IMR-90 (cell line): ENCODE measurements around the gene MTUS2. TPM values are rescaled to one million over a fixed set of nuclear protein-coding genes. Genes with fewer than 3 reads are reported as not detected.
A peak's percentile ranks its signal among the peaks of the same experiment; 100 is the strongest.

Source experiments
- ATAC-seq: fragments of 200-7000 bp; cut with Tn5 transposase; 2 replicates; pipeline ENCODE4 v1.9.1; 2020; ENCODE audit warnings: low read depth, mild to moderate bottlenecking, moderate library complexity
- BruUV-seq: library from RNA; stranded (reverse); fragments of 400-500 nt; replicated peaks from 2 replicates; lab custom pipeline; 2021; lab: Mats Ljungman, UMichigan
- CTCF ChIA-PET: fragments of 300-600 bp; formaldehyde crosslinking; extraction: SDS; loops from one replicate; lab custom pipeline; 2021; ENCODE audit warnings: antibody characterized with exemption; lab: Yijun Ruan, JAX
- POLR2A ChIA-PET: fragments of 300-600 bp; sonication (Branson Sonifier 250); formaldehyde crosslinking; loops from one replicate; lab custom pipeline; 2022; ENCODE audit warnings: antibody characterized with exemption; ENCODE audit not compliant: unreplicated experiment; lab: Charles Lee
- DNase-seq: peaks from one replicate; pipeline ENCODE4 v3.0.0; 2013
- H2AFZ ChIP-seq: replicated peaks from 2 replicates; pipeline ENCODE3; 2013; ENCODE audit warnings: low read length, mild to moderate bottlenecking; ENCODE audit not compliant: poor library complexity
- H2AK5ac ChIP-seq: 2 replicates; pipeline ENCODE4 v1.6.1; 2013; ENCODE audit warnings: low read depth, low read length, inconsistent platforms
- H2AK9ac ChIP-seq: replicated peaks from 2 replicates; pipeline ENCODE3; 2013; ENCODE audit warnings: mild to moderate bottlenecking, low read depth, low read length, moderate library complexity; ENCODE audit not compliant: poor library complexity
- H2BK120ac ChIP-seq: 2 replicates; pipeline ENCODE4 v1.6.1; 2013; ENCODE audit warnings: low read depth, low read length, inconsistent platforms
- H2BK15ac ChIP-seq: 3 replicates; pipeline ENCODE4 v1.6.1; 2013; ENCODE audit warnings: low read depth, low read length, inconsistent platforms
- H2BK20ac ChIP-seq: 2 replicates; pipeline ENCODE4 v1.6.1; 2013; ENCODE audit warnings: low read depth, mild to moderate bottlenecking, inconsistent platforms, low read length, moderate library complexity
- H2BK5ac ChIP-seq: 2 replicates; pipeline ENCODE4 v1.6.1; 2013; ENCODE audit warnings: mild to moderate bottlenecking, low read depth, low read length, inconsistent platforms; ENCODE audit not compliant: poor library complexity, severe bottlenecking
- H3K14ac ChIP-seq: replicated peaks from 2 replicates; pipeline ENCODE4 v1.6.1; 2013; ENCODE audit warnings: low read depth, low read length, inconsistent platforms
- H3K18ac ChIP-seq: 2 replicates; pipeline ENCODE4 v1.6.1; 2013; ENCODE audit warnings: low read depth, low read length, control low read depth
- H3K23ac ChIP-seq: 2 replicates; pipeline ENCODE4 v1.6.1; 2013; ENCODE audit warnings: low read depth, low read length, inconsistent platforms
- H3K27ac ChIP-seq: 2 replicates; pipeline ENCODE4 v1.5.1; 2013; ENCODE audit warnings: mild to moderate bottlenecking, control low read depth, low read length; ENCODE audit not compliant: insufficient read depth
- H3K27me3 ChIP-seq: 2 replicates; pipeline ENCODE4 v1.6.1; 2013; ENCODE audit warnings: low read length; ENCODE audit not compliant: control insufficient read depth, insufficient read depth
- H3K36me3 ChIP-seq: 2 replicates; pipeline ENCODE4 v1.6.1; 2013; ENCODE audit warnings: low read length, mixed read lengths; ENCODE audit not compliant: control insufficient read depth, insufficient read depth
- H3K4ac ChIP-seq: 2 replicates; pipeline ENCODE4 v1.6.1; 2013; ENCODE audit warnings: low read depth, low read length, inconsistent platforms
- H3K4me1 ChIP-seq: 2 replicates; pipeline ENCODE4 v1.6.1; 2013; ENCODE audit warnings: low read length, mixed read lengths; ENCODE audit not compliant: control insufficient read depth, insufficient read depth
- H3K4me2 ChIP-seq: 2 replicates; pipeline ENCODE4 v1.6.1; 2013; ENCODE audit warnings: low read depth, mild to moderate bottlenecking, control low read depth, low read length, moderate library complexity
- H3K4me3 ChIP-seq: 2 replicates; pipeline ENCODE4 v1.5.1; 2013; ENCODE audit warnings: low read depth, mild to moderate bottlenecking, control low read depth, low read length, moderate library complexity; ENCODE audit not compliant: insufficient read depth
- H3K56ac ChIP-seq: 2 replicates; pipeline ENCODE4 v1.6.1; 2013; ENCODE audit warnings: low read length, inconsistent platforms; ENCODE audit not compliant: insufficient read depth; ENCODE audit errors: extremely low read depth
- H3K79me1 ChIP-seq, 2 experiments: 2 replicates each; pipeline ENCODE4 v1.6.1; 2013; ENCODE audit warnings: low read length in 2 of 2, inconsistent platforms in 1 of 2, low read depth in 1 of 2
- H3K9ac ChIP-seq: 2 replicates; pipeline ENCODE4 v1.6.1; 2013; ENCODE audit warnings: low read depth, low read length, control low read depth
- H3K9me1 ChIP-seq: 2 replicates; pipeline ENCODE4 v1.6.1; 2013; ENCODE audit warnings: low read length, inconsistent platforms; ENCODE audit not compliant: insufficient read depth
- H3K9me3 ChIP-seq: 2 replicates; pipeline ENCODE4 v1.6.1; 2013; ENCODE audit warnings: low read length; ENCODE audit not compliant: control insufficient read depth, insufficient read depth
- H4K20me1 ChIP-seq: 2 replicates; pipeline ENCODE4 v1.6.1; 2013; ENCODE audit warnings: low read length, inconsistent platforms; ENCODE audit not compliant: insufficient read depth
- H4K5ac ChIP-seq: 2 replicates; pipeline ENCODE4 v1.6.1; 2013; ENCODE audit warnings: mild to moderate bottlenecking, low read depth, low read length, control low read depth
- H4K8ac ChIP-seq, 2 experiments: 2 replicates each; pipeline ENCODE4 v1.6.1; 2013; ENCODE audit warnings: low read depth in 2 of 2, low read length in 2 of 2, control low read depth in 1 of 2, inconsistent platforms in 1 of 2
- H4K91ac ChIP-seq: 2 replicates; pipeline ENCODE4 v1.6.1; 2013; ENCODE audit warnings: low read depth, low read length, inconsistent platforms; ENCODE audit not compliant: insufficient read depth
- CEBPB ChIP-seq: IDR thresholded peaks from 2 replicates; pipeline ENCODE4 v1.6.1; 2012; ENCODE audit warnings: low read depth, low read length, improper control_type of control experiment
- CHD1 ChIP-seq: IDR thresholded peaks from 2 replicates; pipeline ENCODE4 v1.6.1; 2012; ENCODE audit warnings: low read depth, low read length, improper control_type of control experiment
- MAFK ChIP-seq: IDR thresholded peaks from 2 replicates; pipeline ENCODE4 v1.6.1; 2012; ENCODE audit warnings: low read depth, low read length, improper control_type of control experiment
- NFE2L2 ChIP-seq: fragments of 150-350 bp; IDR thresholded peaks from 2 replicates; pipeline ENCODE4 v1.6.1; 2016; ENCODE audit warnings: low read depth, mild to moderate bottlenecking, low read length
- RCOR1 ChIP-seq: IDR thresholded peaks from 2 replicates; pipeline ENCODE4 v1.6.1; 2012; ENCODE audit warnings: mild to moderate bottlenecking, low read length, improper control_type of control experiment; ENCODE audit not compliant: insufficient replicate concordance
- SMC3 ChIP-seq: fragments of 150-350 bp; IDR thresholded peaks from 2 replicates; pipeline ENCODE4 v1.6.1; 2016; ENCODE audit warnings: low read depth, mild to moderate bottlenecking, antibody characterized with exemption, low read length, moderate library complexity
- WGBS, 2 experiments: methylation state at CpG; one replicate each; pipeline versions ENCODE4 v1.1.5 to v1.1.7; 2013; ENCODE audit warnings: missing lambda C conversion rate in 2 of 2; ENCODE audit not compliant: insufficient read length in 1 of 2; ENCODE audit errors: extremely low coverage in 2 of 2; 5-methylcytosine and 5-hydroxymethylcytosine counted together
- dilution Hi-C: fragments of 300-500 bp; cut with HindIII; formaldehyde crosslinking; loops from one replicate; pipeline ENCODE4 v1.14.3; 2018; ENCODE audit warnings: low sequenced_read_pairs; ENCODE audit not compliant: unreplicated experiment
- in situ Hi-C: fragments of 300-500 bp; cut with MboI; formaldehyde crosslinking; loops from 3 replicates; pipeline ENCODE4 v1.14.3; 2019; ENCODE audit warnings: low sequenced_read_pairs, inconsistent platforms, mixed read lengths
- intact Hi-C: fragments of 100-400 bp; cut with micrococcal nuclease; formaldehyde crosslinking; loops from 2 replicates; pipeline ENCODE4 v1.10.0; 2022
- polyA plus RNA-seq, 3 experiments: library from polyadenylated mRNA; depleted of rRNA; stranded (reverse); fragments of >200 nt; gene quantifications; 2 replicates each; pipeline ENCODE4 v1.2.3, GENCODE V29; 2012; ENCODE audit warnings: low replicate concordance in 1 of 3
- total RNA-seq: library from RNA; depleted of rRNA; stranded (reverse); fragments of >200 nt; gene quantifications from 2 replicates; pipeline ENCODE4 v1.2.3, GENCODE V29; 2012
- TF ChIP-seq, protein P1 (sequence below): fragments of 150-350 bp; IDR thresholded peaks from 2 replicates; pipeline ENCODE4 v1.6.1; 2016; ENCODE audit warnings: low read depth, mild to moderate bottlenecking, low read length, moderate library complexity, borderline replicate concordance
- TF ChIP-seq, protein P2 (sequence below): fragments of 150-350 bp; IDR thresholded peaks from 2 replicates; pipeline ENCODE4 v1.6.1; 2017; ENCODE audit warnings: mild to moderate bottlenecking, antibody characterized with exemption, low read length, low read depth
- TF ChIP-seq, protein P3 (sequence below): conservative IDR thresholded peaks from 2 replicates; pipeline ENCODE4 v1.5.1; 2012; ENCODE audit warnings: mild to moderate bottlenecking, low read depth, low read length, improper control_type of control experiment

The MTUS2 gene
- total and polyA plus RNA-seq, 2 of the 4 experiments (the other 2 are of a cell fraction): under 0.01 to 0.02 TPM

DNA sequence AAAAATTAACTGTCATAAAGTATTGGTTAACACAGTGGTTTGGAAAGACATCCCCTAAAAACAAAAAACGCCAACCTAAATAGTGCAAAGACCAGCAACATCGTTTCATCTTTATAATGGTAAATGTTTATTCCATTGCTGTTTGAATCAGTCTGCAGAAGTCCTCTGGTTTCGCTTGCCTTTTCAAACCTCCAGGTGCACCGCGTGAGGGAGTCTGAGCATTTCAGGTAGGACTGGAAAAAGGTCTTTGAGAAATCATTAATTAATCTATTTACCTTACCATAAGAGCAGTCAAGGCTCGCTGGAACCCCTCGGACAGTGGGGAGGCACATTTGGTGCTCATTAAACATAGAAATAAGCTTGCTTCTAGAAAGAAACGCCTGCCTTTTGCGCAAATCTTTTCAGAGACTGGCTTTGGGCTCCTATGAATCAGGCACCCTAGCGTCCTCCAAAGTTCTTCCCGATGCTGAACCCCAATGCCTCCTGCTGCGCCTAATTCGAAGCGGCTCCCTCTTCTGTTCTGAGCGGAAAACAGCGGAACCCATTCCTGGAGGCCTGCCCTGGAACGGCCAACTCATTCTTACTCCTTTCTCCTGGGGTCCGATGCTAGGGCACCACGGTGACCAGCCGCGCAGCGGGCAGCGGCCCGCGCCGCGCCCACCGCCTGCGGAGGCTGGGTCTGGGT lies 951 bp upstream of the MTUS2 start:
- peak overlapping the region; percentile 81 for H2AFZ ChIP-seq
- 0% methylated on average over 4 of the region's 29 CpGs; no CpG with 5 or more reads in 1 of the 2 experiments for WGBS, 2 experiments
- H2BK15ac ChIP-seq: no peak overlapping the region
- no peaks in the 10 kb centered on the region for H3K36me3 ChIP-seq
- no peaks in the 10 kb centered on the region for H3K79me1 ChIP-seq
- H3K9ac ChIP-seq: no peak overlapping the region
- TF ChIP-seq, protein P1, sequence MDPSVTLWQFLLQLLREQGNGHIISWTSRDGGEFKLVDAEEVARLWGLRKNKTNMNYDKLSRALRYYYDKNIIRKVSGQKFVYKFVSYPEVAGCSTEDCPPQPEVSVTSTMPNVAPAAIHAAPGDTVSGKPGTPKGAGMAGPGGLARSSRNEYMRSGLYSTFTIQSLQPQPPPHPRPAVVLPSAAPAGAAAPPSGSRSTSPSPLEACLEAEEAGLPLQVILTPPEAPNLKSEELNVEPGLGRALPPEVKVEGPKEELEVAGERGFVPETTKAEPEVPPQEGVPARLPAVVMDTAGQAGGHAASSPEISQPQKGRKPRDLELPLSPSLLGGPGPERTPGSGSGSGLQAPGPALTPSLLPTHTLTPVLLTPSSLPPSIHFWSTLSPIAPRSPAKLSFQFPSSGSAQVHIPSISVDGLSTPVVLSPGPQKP: no peak
- TF ChIP-seq CHD1 (no peak), NFE2L2 (no peak), MAFK (no peak), SMC3 (no peak), CEBPB (no peak), RCOR1 (no peak)
- TF ChIP-seq, protein P2, sequence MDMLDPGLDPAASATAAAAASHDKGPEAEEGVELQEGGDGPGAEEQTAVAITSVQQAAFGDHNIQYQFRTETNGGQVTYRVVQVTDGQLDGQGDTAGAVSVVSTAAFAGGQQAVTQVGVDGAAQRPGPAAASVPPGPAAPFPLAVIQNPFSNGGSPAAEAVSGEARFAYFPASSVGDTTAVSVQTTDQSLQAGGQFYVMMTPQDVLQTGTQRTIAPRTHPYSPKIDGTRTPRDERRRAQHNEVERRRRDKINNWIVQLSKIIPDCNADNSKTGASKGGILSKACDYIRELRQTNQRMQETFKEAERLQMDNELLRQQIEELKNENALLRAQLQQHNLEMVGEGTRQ: no peak
- TF ChIP-seq, protein P3, sequence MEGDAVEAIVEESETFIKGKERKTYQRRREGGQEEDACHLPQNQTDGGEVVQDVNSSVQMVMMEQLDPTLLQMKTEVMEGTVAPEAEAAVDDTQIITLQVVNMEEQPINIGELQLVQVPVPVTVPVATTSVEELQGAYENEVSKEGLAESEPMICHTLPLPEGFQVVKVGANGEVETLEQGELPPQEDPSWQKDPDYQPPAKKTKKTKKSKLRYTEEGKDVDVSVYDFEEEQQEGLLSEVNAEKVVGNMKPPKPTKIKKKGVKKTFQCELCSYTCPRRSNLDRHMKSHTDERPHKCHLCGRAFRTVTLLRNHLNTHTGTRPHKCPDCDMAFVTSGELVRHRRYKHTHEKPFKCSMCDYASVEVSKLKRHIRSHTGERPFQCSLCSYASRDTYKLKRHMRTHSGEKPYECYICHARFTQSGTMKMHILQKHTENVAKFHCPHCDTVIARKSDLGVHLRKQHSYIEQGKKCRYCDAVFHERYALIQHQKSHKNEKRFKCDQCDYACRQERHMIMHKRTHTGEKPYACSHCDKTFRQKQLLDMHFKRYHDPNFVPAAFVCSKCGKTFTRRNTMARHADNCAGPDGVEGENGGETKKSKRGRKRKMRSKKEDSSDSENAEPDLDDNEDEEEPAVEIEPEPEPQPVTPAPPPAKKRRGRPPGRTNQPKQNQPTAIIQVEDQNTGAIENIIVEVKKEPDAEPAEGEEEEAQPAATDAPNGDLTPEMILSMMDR: no peak
- in situ Hi-C loops (loop anchor here (25.0 kb wide), 1 partner anchor 543 kb away; no protein-coding TSS in a partner anchor), dilution Hi-C loops (no loop called here), intact Hi-C loops (loop anchor here (2.0 kb wide), 1 partner anchor 544 kb away; no protein-coding TSS in a partner anchor)
- H3K4ac ChIP-seq: no peak overlapping the region
- no peak overlapping the region for H4K5ac ChIP-seq
- peak overlapping the region; percentile 96 for H3K4me2 ChIP-seq
- H4K8ac ChIP-seq: no peak overlapping the region
- no peak overlapping the region for H2BK5ac ChIP-seq
- peak overlapping the region; percentile 42 for H3K4me3 ChIP-seq
- ATAC-seq (peak; percentile 49; the same call in 1 of the 2 replicates), DNase-seq (peak; percentile 12)
- H4K91ac ChIP-seq: no peak overlapping the region
- ChIA-PET POLR2A (interaction anchor here (0.7 kb wide), 1 partner anchor 203 kb away, joined by 6 read pairs; no protein-coding TSS in a partner anchor), CTCF (interaction anchor here (0.5 kb wide), 1 partner anchor 24 kb away, joined by 3 read pairs; no protein-coding TSS in a partner anchor)
- H3K56ac ChIP-seq: no peak overlapping the region
- H3K9me1 ChIP-seq: no peaks in the 10 kb centered on the region
- no peak overlapping the region for H3K18ac ChIP-seq
- H3K14ac ChIP-seq: no peak overlapping the region
- H3K23ac ChIP-seq: no peak overlapping the region; the same call in 1 of the 2 replicates
- H3K27ac ChIP-seq: no peak overlapping the region
- no peak overlapping the region for H2AK5ac ChIP-seq
- peaks cover 3% of the 10 kb centered on the region for H3K9me3 ChIP-seq
- H3K4me1 ChIP-seq: peaks cover 6% of the 10 kb centered on the region
- no peaks in the 10 kb centered on the region for H4K20me1 ChIP-seq
- no peak overlapping the region for H2AK9ac ChIP-seq
- BruUV-seq: no TSS peak
- H2BK120ac ChIP-seq: no peak overlapping the region
- no peak overlapping the region for H2BK20ac ChIP-seq
- H3K27me3 ChIP-seq: peaks cover 39% of the 10 kb centered on the region
